HCT116 (cell line): Measurements from ENCODE around the gene RHBDD3.

Source experiments
- CTCF ChIP-seq, 3 experiments: fragments of 200-600 bp in 1 of 3; sonication (generic) in 1 of 3; IDR thresholded peaks in 2 of 3; conservative IDR thresholded peaks in 1 of 3; 2 replicates each; pipeline ENCODE4 v1.5.1; 2012 to 2017; ENCODE audit warnings: low read depth in 2 of 3, low read length in 2 of 3, antibody characterized with exemption in 1 of 3, borderline replicate concordance in 1 of 3, control low read depth in 1 of 3, mild to moderate bottlenecking in 1 of 3, mixed read lengths in 1 of 3, mixed run types in 1 of 3, moderate library complexity in 1 of 3; ENCODE audit not compliant: insufficient read depth in 1 of 3
- EZH2 ChIP-seq: fragments of 200-600 bp; sonication (generic); IDR thresholded peaks from 2 replicates; pipeline ENCODE4 v1.6.1; 2017; ENCODE audit warnings: antibody characterized with exemption, mixed run types
- MAX ChIP-seq: IDR thresholded peaks from 2 replicates; pipeline ENCODE4 v1.6.1; 2012
- POLR2AphosphoS5 ChIP-seq: IDR thresholded peaks from 2 replicates; pipeline ENCODE4 v1.6.1; 2011; ENCODE audit warnings: mild to moderate bottlenecking, low read depth, low read length, moderate library complexity
- REST ChIP-seq: IDR thresholded peaks from 2 replicates; pipeline ENCODE4 v1.6.1; 2012; ENCODE audit warnings: low read depth
- SRF ChIP-seq: IDR thresholded peaks from 2 replicates; pipeline ENCODE4 v1.6.1; 2012; ENCODE audit warnings: low read depth
- ZFX ChIP-seq: fragments of 450-650 bp; IDR thresholded peaks from 2 replicates; pipeline ENCODE4 v1.6.1; 2017

- no peak for TF ChIP-seq CTCF (IDR thresholded peaks at IDR 0.05 in 2 of 3, conservative IDR thresholded peaks at IDR 0.05 in 1 of 3; ENCODE audit: borderline replicate concordance in 1 of 3, insufficient read depth in 1 of 3, low read depth in 2 of 3, low read length in 2 of 3)
- no peak for TF ChIP-seq SRF
- TF ChIP-seq POLR2AphosphoS5, result no peak
- no peak for TF ChIP-seq MAX
- TF ChIP-seq REST, result no peak
- TF ChIP-seq EZH2, result no peak
- no peak for TF ChIP-seq ZFX
Measured at GRCh38 chr22:29288837-29289236, 21.1 kb upstream of the RHBDD3 start.
